Activated T-cell treated with anti-CD3 and anti-CD28 coated beads, Interleukin-2, amount 50 U/mL, for 48 hours (primary cell): Measurements from ENCODE around the gene COG4.
"Not testable (repeated sequence)": the region's sequence is repeated elsewhere in the genome, so short reads cannot be mapped to it uniquely, and the experiment has no call there.

Source experiments
- DNase-seq, 2 experiments: peaks; one replicate each; pipeline ENCODE4 v3.0.0-alpha.2; 2020

COG4 gene

DNA sequence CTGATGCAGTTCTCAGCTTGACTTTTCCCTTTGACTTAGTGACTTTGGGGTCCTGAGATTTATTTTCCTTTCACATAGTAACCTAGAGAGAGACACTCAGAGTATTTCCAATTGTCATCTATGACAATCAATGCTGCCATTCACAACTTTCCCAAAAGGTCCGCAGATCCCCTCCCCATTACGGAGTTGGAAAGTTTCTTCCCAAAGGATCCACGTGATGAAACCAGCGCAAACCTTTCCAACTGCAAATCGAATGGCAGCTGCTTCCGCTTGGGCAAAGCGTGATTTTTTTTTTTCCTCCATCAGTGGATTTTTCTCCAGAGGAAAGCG is 69.5 kb downstream of the COG4 start:
- DNase-seq: no peak

GRCh38 chr16:70453117-70453891 is 70.0 kb downstream of the COG4 start:
- DNase-seq: no peak

- DNase-seq: not testable (repeated sequence)
Observed at GRCh38 chr16:70451004-70451340, 72.4 kb downstream of the COG4 start.

DNA sequence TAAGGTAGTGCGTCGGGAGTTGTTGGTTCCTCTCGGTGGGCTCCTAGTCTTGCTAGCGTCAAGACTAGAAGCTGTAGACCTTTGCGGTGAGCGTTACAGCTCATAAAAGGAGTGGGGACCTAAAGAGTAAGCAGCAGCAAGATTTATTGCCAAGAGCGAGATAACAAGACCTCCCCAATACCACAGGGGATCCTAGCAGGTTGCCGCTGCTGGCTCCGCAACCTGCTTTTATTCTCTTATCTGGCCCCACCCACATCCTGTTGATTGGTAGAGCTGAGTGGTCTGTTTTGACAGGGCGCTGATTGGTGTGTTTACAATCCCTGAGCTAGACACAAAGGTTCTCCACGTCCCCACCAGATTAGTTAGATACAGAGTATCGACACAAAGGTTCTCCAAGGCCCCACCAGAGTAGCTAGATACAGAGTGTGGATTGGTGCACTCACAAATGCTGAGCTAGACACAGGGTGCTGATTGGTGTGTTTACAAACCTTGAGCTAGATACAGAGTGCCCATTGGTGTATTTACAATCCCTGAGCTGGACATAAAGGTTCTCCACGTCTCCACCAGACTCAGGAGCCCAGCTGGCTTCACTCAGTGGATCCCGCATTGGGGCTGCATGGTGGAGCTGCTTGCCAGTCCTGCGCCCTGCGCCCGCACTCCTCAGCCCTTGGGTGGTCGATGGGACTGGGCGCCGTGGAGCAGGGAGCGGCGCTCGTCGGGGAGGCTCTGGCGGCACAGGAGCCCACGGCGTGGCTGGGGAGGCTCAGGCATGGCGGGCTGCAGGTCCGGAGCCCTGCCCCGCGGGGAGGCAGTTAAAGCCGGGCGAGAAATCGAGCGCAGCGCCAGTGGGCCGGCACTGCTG is 73.0 kb downstream of the COG4 start:
- DNase-seq: not testable (repeated sequence)

- DNase-seq: no peak
Observed at GRCh38 chr16:70448075-70448474, 75.3 kb downstream of the COG4 start.

GRCh38 chr16:70444249-70445063 is 78.9 kb downstream of the COG4 start:
- no peak for DNase-seq

DNA sequence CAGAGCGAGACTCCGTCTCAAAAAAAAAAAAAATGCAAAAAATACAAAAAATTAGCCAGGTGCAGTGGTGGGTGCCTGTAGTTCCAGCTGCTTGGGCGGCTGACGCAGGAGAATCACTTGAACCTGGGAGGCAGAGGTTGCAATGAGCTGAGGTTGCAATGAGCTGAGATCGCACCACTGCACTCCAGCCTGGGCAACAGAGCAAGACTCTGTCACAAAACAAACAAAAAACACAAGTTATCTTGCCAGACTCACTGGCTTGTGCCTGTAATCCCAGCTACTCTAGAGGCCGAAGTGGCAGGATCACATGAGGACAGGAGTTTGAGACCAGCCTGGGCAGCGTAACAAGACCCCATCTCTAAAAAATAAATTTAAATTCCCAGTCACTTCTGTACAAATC is 81.0 kb downstream of the COG4 start:
- no peak for DNase-seq

GRCh38 chr16:70441406-70441990 is 81.9 kb downstream of the COG4 start:
- no peak for DNase-seq

DNA sequence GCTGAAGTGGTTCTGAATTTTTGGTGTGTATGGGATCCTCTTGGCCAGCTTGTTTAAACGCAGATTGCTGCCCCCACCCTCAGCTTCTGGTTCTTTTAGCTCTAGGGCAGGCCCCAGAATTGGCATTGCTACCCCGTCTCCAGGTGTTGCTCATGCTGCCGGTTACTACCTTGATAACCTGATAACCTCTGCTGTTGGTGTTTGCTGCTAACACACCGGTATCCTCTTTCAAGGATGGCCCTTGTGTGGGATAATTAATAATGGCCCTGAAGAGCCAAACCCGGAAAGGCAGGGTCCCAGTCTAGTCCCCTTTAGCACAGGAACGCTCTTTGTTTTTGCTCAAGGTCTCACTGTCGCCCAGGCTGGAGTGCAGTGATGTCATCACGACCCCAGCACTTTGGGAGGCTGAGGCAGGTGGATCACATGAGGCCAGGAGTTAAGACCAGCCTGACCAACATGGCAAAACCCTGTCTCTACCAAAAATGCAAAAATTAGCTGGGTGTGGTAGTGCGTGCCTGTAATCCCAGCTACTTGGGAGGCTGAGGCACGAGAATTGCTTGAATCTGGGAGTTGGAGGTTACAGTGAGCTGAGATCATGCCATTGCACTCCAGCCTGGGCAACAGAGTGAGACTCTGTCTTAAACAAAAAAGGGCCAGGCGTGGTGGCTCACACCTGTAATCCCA is 83.2 kb downstream of the COG4 start:
- no peak for DNase-seq

- DNase-seq: peak; percentile 95 to 96
Observed at GRCh38 chr16:70438969-70439862, 84.1 kb downstream of the COG4 start, which contains the start of gene ST3GAL2. ST3GAL2 (minus strand) TSS chr16:70439100; CDS start chr16:70398530, 40,570 bp downstream.

GRCh38 chr16:70438585-70438968 is 84.8 kb downstream of the COG4 start:
- peak in 1 of 2 experiments; percentile 30 for DNase-seq

DNA sequence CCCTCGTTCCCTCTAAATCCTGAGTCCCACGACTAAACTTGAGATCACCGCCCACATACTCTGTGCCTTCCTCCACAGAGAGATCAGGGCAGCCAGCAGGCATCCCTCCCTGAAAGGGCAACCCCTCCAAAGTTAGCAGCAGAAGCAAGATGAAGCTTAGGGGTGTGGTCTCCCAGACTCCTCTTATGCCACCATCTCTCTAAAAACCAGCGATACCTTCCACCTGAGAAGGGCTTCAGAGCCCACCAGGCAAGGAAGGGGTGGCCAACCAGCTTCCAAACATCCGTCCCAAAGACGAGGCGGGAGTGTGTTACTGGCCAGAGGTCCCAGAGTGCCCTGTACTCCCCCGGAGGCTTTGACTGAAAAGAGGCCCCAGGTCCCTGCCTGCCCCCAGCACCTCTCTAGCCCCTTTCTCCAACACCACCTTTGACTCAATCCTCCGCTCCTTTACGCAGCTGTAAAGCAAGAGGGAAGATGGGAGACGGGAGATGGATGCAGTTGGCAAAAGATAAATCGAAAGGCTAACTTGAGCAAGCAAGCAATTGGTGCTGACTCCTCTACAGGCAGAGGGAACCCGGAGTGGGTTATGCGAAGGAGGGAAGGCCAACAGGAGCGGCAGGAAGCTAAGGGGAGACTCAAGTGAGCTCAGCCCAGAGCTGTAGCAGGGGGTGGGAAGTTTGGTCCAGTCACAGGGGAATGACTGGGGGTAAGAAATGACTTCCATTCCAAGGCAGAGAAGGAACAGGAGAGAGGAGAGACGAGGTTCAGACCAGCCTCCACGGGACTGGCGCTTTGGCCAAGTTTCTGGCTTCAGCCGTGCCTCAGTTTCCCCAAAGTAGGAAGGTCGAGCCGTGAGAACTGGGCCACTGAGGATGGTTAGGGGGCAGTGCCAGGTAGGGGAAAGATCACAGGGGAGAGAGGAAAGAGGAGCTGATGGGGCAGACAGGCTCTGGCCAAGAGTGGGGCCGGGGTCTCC is 85.5 kb downstream of the COG4 start:
- DNase-seq: peak; percentile 48 to 49

DNA sequence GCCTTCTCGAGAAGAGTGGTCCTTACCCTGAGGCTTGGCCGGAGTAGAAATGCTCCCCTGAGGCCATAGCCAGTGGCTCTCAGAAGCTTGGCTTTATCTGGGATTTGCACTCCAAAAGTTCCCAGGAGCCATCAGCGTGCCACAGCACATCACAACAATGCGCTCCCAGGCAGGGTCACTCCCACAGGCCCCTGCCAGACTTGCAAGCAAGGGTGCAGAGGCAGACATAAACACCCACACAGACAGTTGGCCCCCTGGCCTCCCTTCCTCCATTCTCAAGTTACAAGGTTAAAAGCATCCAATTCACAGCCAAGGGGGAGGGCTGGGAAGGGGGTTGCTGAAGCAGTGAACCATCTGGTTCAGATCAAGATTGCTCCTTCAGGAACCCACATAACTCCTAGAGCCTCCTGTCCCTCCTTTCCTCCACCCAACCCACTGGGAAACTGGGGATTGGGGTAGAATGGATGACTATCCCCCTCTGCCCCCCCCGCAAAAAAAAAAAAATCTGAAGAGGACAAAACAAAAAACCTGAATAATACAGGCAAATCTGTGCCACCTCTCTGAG is 86.3 kb downstream of the COG4 start:
- no peak for DNase-seq

- DNase-seq: no peak
Observed at GRCh38 chr16:70434484-70435260, 88.7 kb downstream of the COG4 start.

DNA sequence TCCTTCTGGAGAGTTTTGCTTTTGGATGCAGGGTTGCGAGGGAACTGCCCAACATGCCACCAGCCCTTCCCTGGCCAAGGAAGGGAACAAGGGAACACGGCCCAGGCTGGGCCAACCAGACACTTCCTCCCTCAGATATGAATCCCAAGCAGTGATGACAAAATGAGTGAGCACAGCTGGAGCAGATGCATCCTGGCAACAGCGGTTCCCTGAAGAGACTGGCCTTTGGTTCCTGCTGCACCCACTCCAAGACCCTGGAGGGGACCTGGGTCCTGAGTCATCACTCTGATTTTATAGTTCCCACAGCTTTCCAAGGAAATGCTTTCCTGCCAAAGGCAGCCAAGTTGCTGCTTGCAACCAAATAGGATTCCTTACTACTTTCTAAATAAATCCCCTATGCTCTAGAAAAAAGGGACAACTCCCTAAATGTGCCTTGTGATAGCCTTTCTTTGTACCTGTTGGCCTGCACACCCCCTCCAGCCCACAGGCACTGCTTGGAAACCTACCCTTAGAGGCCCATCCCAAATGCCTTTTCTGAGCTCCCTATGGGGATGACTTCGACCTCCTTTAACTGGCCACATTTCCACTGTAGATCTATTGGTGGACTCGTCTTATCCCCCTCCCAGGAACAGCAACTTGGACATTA is 89.8 kb downstream of the COG4 start:
- DNase-seq: no peak

- DNase-seq: no peak
Observed at GRCh38 chr16:70432723-70433457, 90.5 kb downstream of the COG4 start.

- no peak for DNase-seq
Observed at GRCh38 chr16:70432356-70432722, 91.0 kb downstream of the COG4 start.
